Measurements from ENCODE around the gene LYST. TPM values are rescaled to one million over a fixed set of nuclear protein-coding genes. Genes with fewer than 3 reads are reported as not detected.

Gene LYST
- total and polyA plus RNA-seq, 7 donors, result 6.6 to 53.2 (median 21.9) TPM

- H3K36me3 ChIP-seq, result no peaks in the 10 kb centered on the region
- intact Hi-C loops (cut with DNase I), result loop anchor here (2.0 to 5.0 kb wide), 3 partner anchors 45 to 200 kb away; partner anchors contain the start of gene NID1
- H3K9me3 ChIP-seq, result no peaks in the 10 kb centered on the region
- 1% methylated on average over 56 of the region's 56 CpGs for WGBS, 2 donors
- H3K4me3 ChIP-seq, result peak overlapping the region; percentile 61 to 98 (median 88)
- no peaks in the 10 kb centered on the region for H3K27me3 ChIP-seq
- peak; percentile 97 for DNase-seq
- peaks cover 0 to 31% (median 21%) of the 10 kb centered on the region in 4 donors for H3K4me1 ChIP-seq
- peak overlapping the region; percentile 90 to 100 (median 97) for H3K27ac ChIP-seq
- TF ChIP-seq POLR2AphosphoS5 (IDR thresholded peaks at IDR 0.05) (peak; percentile 88 to 96 (median 93)), EP300 (IDR thresholded peaks at IDR 0.05) (no peak), POLR2A (IDR thresholded peaks at IDR 0.05) (peak; percentile 64 to 71), CTCF (IDR thresholded peaks at IDR 0.05) (no peak)
Measured at GRCh38 chr1:235866913-235867845, 473 bp upstream of the LYST start.

- Histone ChIP-seq H3K4me3 (peak overlapping the region; percentile 61 to 98 (median 88)), H3K9me3 (no peaks in the 10 kb centered on the region), H3K36me3 (no peaks in the 10 kb centered on the region), H3K27me3 (no peaks in the 10 kb centered on the region), H3K4me1 (peaks cover 0 to 31% (median 24%) of the 10 kb centered on the region in 4 donors), H3K27ac (peak overlapping the region; percentile 90 to 100 (median 97))
- intact Hi-C loops (cut with DNase I), result loop anchor here (2.0 to 5.0 kb wide), 3 partner anchors 47 to 202 kb away; partner anchors contain the start of gene NID1
- no peak for DNase-seq
- WGBS, 2 donors, result 1 to 6% methylated on average over 16 of the region's 16 CpGs
- TF ChIP-seq CTCF (IDR thresholded peaks at IDR 0.05) (peak in 2 of 4 experiments; percentile 10 to 26), EP300 (IDR thresholded peaks at IDR 0.05) (no peak)
Measured at GRCh38 chr1:235865565-235866204, 1.0 kb downstream of the LYST start.

- Histone ChIP-seq H3K27ac (peak overlapping the region; percentile 90 to 100 (median 97)), H3K4me1 (peaks cover 0 to 31% (median 25%) of the 10 kb centered on the region in 4 donors), H3K36me3 (no peaks in the 10 kb centered on the region), H3K9me3 (no peaks in the 10 kb centered on the region), H3K4me3 (peak overlapping the region; percentile 61 to 98 (median 88)), H3K27me3 (no peaks in the 10 kb centered on the region)
- WGBS, 2 donors, result 45 to 54% methylated on average over 2 of the region's 3 CpGs
- TF ChIP-seq POLR2A (IDR thresholded peaks at IDR 0.05), result no peak
- TF ChIP-seq CTCF (IDR thresholded peaks at IDR 0.05), result no peak
- no peak for TF ChIP-seq EP300 (IDR thresholded peaks at IDR 0.05)
- no peak for DNase-seq
- intact Hi-C loops (cut with DNase I), result loop anchor here (5.0 kb wide), 2 partner anchors 47 to 202 kb away; partner anchors contain the start of gene NID1
Measured at GRCh38 chr1:235864931-235865525, 1.7 kb downstream of the LYST start.

GRCh38 chr1:235864469-235864868, 2.2 kb downstream of the LYST start:
- Histone ChIP-seq H3K27me3 (no peaks in the 10 kb centered on the region), H3K36me3 (no peaks in the 10 kb centered on the region), H3K4me1 (peaks cover 0 to 31% (median 25%) of the 10 kb centered on the region in 4 donors), H3K27ac (peak overlapping the region in 3 of 4 donors; percentile 90 to 100 (median 97)), H3K4me3 (no peak overlapping the region), H3K9me3 (no peaks in the 10 kb centered on the region)
- no peak for DNase-seq
- intact Hi-C loops (cut with DNase I), result no loop called here
- WGBS, 2 donors, result 93 to 94% methylated on average over 10 of the region's 10 CpGs
- no peak for TF ChIP-seq CTCF (IDR thresholded peaks at IDR 0.05)
- no peak for TF ChIP-seq EP300 (IDR thresholded peaks at IDR 0.05)
- no peak for TF ChIP-seq POLR2AphosphoS5 (IDR thresholded peaks at IDR 0.05)
- no peak for TF ChIP-seq POLR2A (IDR thresholded peaks at IDR 0.05)

All from sigmoid colon (tissue), 7 donors.